Measurements from ENCODE around the gene C1orf56.
"Not testable (repeated sequence)": the region's sequence is repeated elsewhere in the genome, so short reads cannot be mapped to it uniquely, and the experiment has no call there.

DNA sequence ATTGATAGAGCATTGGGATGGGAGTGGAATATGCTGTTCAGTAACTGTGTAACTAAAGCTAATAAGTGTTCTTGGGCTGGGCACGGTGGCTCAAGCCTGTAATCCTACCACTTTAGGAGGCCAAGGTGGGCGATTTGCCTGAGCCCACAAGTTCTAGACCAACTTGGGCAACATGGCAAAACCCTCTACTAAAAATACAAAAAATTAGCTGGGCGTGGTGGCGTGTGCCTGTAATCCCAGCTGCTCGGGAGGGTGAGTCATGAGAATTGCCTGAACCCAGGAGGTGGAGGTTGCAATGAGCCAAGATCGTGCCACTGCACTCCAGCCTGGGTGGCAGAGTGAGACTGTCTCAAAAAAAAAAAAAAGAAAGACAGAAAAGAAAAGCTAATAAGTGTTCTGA, 49.9 kb downstream of the C1orf56 start:
- not testable (repeated sequence) for TF ChIP-seq ZNF33A (CRISPR knock-in tag; IDR thresholded peaks at IDR 0.05; ENCODE audit: borderline replicate concordance); SIN3A (IDR thresholded peaks at IDR 0.05; ENCODE audit: borderline replicate concordance, low read depth, low read length); MAZ (IDR thresholded peaks at IDR 0.05; ENCODE audit: borderline replicate concordance, low read depth, low read length); MAZ (CRISPR knock-in tag; IDR thresholded peaks at IDR 0.05; ENCODE audit: low read depth)
